A673 (cell line): ENCODE data around the gene APOA5. TPM values are rescaled to one million over a fixed set of nuclear protein-coding genes. Genes with fewer than 3 reads are reported as not detected.

Source experiments
- BruUV-seq: library from RNA; stranded (reverse); fragments of 400-500 nt; replicated peaks from 2 replicates; lab custom pipeline; 2021; lab: Mats Ljungman, UMichigan
- CTCF ChIA-PET: fragments of 300-600 bp; sonication (Branson Sonifier 250); formaldehyde crosslinking; loops from one replicate; lab custom pipeline; 2022; ENCODE audit warnings: antibody characterized with exemption; lab: Charles Lee
- POLR2A ChIA-PET: fragments of 300-600 bp; sonication (Branson Sonifier 250); formaldehyde crosslinking; loops from one replicate; lab custom pipeline; 2022; ENCODE audit warnings: antibody characterized with exemption; ENCODE audit not compliant: low non-redundant PET; lab: Charles Lee
- DNase-seq: peaks from one replicate; pipeline ENCODE4 v3.0.0-alpha.2; 2015; ENCODE audit warnings: low spot score
- H3K27ac ChIP-seq: fragments of 200-600 bp; sonication (generic); 2 replicates; pipeline ENCODE4 v1.5.1; 2016; ENCODE audit warnings: mixed run types, low read depth, mild to moderate bottlenecking, mixed read lengths, antibody characterized with exemption, low read length; ENCODE audit not compliant: poor library complexity, severe bottlenecking
- H3K27me3 ChIP-seq: fragments of 200-600 bp; sonication (generic); replicated peaks from 2 replicates; pipeline ENCODE4 v1.6.1; 2017; ENCODE audit warnings: mixed run types, low read depth, mild to moderate bottlenecking, mixed read lengths, antibody characterized with exemption, low read length; ENCODE audit not compliant: insufficient read depth, poor library complexity
- H3K36me3 ChIP-seq: fragments of 200-600 bp; sonication (generic); 2 replicates; pipeline ENCODE4 v1.6.1; 2016; ENCODE audit warnings: mixed run types, mild to moderate bottlenecking, mixed read lengths, antibody characterized with exemption, low read length; ENCODE audit not compliant: insufficient read depth, poor library complexity, severe bottlenecking
- H3K4me1 ChIP-seq: fragments of 200-600 bp; sonication (generic); 2 replicates; pipeline ENCODE4 v1.6.1; 2017; ENCODE audit warnings: mixed run types, mild to moderate bottlenecking, mixed read lengths, antibody characterized with exemption, low read length; ENCODE audit not compliant: insufficient read depth, poor library complexity, severe bottlenecking
- H3K4me3 ChIP-seq: fragments of 200-600 bp; sonication (generic); 2 replicates; pipeline ENCODE4 v1.5.1; 2016; ENCODE audit warnings: low read depth, mixed run types, mild to moderate bottlenecking, mixed read lengths, low read length; ENCODE audit not compliant: poor library complexity, severe bottlenecking
- H3K9me3 ChIP-seq: fragments of 200-600 bp; sonication (generic); 2 replicates; pipeline ENCODE4 v1.6.1; 2016; ENCODE audit warnings: mixed run types, low read depth, mild to moderate bottlenecking, mixed read lengths, antibody characterized with exemption, low read length; ENCODE audit not compliant: poor library complexity, severe bottlenecking
- EZH2 ChIP-seq: fragments of 200-600 bp; sonication (generic); IDR thresholded peaks from 2 replicates; pipeline ENCODE4 v1.6.1; 2017; ENCODE audit warnings: borderline replicate concordance, low read depth, mild to moderate bottlenecking, mixed read lengths, antibody characterized with exemption, low read length; ENCODE audit not compliant: poor library complexity, severe bottlenecking
- intact Hi-C: fragments of 100-400 bp; cut with micrococcal nuclease; formaldehyde crosslinking; loops from one replicate; pipeline ENCODE4 v1.10.0; 2022; ENCODE audit not compliant: unreplicated experiment
- total RNA-seq: library from RNA; stranded (reverse); gene quantifications from 2 replicates; pipeline ENCODE4 v1.2.3, GENCODE V29; 2021
- TF ChIP-seq, protein P1 (sequence below): fragments of 300-800, 200-600 bp; sonication (generic); conservative IDR thresholded peaks from 2 replicates; pipeline ENCODE4 v1.5.1; 2017; ENCODE audit warnings: low read depth, mild to moderate bottlenecking, antibody characterized with exemption, low read length, moderate library complexity, mixed read lengths

Gene APOA5
- total RNA-seq, 1 experiment from 2014 or later: not detected

DNA sequence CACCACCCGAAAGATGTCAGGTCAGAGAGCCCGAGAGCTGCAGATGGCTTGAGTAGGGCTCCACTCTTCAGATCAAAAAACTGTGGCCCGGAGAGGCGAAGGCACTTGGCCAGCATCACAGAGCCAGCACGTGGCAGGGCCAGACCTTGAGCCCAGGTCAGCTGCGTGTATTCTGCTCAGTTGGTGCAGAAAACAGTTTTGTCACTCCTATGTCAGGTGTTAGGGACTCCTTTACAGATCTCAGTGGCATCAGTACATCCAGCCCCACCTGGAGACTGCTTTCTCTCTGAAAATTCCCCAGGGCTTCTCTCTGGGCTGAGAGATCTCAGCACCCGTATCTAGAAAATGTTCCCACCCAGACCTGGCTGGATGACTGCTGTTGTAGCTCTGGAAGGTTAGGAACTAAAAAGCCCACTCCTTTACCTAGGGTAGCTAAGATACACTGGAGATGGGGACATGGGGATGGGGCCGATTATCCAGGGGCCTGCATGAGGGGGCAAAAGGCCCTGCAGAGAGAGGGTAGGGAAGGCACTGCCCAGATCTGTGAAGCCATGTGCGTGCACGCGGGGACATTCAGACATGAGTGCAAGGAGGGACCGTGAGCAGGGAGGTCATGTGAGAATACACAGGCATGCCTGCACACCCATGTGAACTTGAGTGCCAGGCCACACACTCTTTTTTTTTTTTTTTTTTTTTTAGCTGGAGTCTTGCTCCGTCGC lies 42.3 kb upstream of the APOA5 start:
- Histone ChIP-seq H3K4me3 (no peak overlapping the region), H3K9me3 (no peaks in the 10 kb centered on the region), H3K36me3 (no peaks in the 10 kb centered on the region), H3K27ac (no peak overlapping the region), H3K27me3 (no peaks in the 10 kb centered on the region), H3K4me1 (peaks cover 12% of the 10 kb centered on the region)
- ChIA-PET POLR2A (interaction anchor here (0.6 kb wide), 1 partner anchor 35 kb away, joined by 3 read pairs; no protein-coding TSS in a partner anchor), CTCF (interaction anchor here (0.6 kb wide), 1 partner anchor 9 kb away, joined by 4 read pairs; no protein-coding TSS in a partner anchor)
- BruUV-seq: no TSS peak
- DNase-seq: no peak
- intact Hi-C loops: no loop called here
- no peak for TF ChIP-seq EZH2
- TF ChIP-seq, protein P1, sequence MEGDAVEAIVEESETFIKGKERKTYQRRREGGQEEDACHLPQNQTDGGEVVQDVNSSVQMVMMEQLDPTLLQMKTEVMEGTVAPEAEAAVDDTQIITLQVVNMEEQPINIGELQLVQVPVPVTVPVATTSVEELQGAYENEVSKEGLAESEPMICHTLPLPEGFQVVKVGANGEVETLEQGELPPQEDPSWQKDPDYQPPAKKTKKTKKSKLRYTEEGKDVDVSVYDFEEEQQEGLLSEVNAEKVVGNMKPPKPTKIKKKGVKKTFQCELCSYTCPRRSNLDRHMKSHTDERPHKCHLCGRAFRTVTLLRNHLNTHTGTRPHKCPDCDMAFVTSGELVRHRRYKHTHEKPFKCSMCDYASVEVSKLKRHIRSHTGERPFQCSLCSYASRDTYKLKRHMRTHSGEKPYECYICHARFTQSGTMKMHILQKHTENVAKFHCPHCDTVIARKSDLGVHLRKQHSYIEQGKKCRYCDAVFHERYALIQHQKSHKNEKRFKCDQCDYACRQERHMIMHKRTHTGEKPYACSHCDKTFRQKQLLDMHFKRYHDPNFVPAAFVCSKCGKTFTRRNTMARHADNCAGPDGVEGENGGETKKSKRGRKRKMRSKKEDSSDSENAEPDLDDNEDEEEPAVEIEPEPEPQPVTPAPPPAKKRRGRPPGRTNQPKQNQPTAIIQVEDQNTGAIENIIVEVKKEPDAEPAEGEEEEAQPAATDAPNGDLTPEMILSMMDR: no peak

DNA sequence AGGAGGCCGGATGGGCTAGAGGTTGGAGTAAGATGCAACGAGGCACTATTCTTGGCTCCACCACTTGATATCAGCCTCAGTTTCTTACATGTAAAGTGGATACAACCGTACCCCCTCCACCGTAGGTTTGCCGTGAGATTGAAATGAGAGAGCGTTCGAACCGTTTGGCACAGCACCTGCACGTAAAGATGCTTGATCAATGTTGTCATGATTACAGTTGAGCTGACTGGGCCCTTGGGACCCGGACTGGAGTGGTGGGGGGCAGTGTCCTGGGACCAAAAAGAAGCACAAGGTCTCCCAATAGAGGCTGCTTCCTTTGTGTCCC lies 41.8 kb upstream of the APOA5 start:
- DNase-seq: no peak
- ChIA-PET POLR2A (no interaction called here), CTCF (no interaction called here)
- no peaks in the 10 kb centered on the region for H3K36me3 ChIP-seq
- TF ChIP-seq EZH2: no peak
- TF ChIP-seq, protein P1: no peak
- no peaks in the 10 kb centered on the region for H3K9me3 ChIP-seq
- intact Hi-C loops: no loop called here
- BruUV-seq: no TSS peak
- no peak overlapping the region for H3K27ac ChIP-seq
- H3K27me3 ChIP-seq: no peaks in the 10 kb centered on the region
- H3K4me1 ChIP-seq: peaks cover 12% of the 10 kb centered on the region
- H3K4me3 ChIP-seq: no peak overlapping the region

DNA sequence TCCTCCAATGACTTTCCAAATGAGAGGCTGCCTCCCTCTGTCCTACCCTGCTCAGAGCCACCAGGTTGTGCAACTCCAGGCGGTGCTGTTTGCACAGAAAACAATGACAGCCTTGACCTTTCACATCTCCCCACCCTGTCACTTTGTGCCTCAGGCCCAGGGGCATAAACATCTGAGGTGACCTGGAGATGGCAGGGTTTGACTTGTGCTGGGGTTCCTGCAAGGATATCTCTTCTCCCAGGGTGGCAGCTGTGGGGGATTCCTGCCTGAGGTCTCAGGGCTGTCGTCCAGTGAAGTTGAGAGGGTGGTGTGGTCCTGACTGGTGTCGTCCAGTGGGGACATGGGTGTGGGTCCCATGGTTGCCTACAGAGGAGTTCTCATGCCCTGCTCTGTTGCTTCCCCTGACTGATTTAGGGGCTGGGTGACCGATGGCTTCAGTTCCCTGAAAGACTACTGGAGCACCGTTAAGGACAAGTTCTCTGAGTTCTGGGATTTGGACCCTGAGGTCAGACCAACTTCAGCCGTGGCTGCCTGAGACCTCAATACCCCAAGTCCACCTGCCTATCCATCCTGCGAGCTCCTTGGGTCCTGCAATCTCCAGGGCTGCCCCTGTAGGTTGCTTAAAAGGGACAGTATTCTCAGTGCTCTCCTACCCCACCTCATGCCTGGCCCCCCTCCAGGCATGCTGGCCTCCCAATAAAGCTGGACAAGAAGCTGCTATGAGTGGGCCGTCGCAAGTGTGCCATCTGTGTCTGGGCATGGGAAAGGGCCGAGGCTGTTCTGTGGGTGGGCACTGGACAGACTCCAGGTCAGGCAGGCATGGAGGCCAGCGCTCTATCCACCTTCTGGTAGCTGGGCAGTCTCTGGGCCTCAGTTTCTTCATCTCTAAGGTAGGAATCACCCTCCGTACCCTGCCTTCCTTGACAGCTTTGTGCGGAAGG lies 40.9 kb upstream of the APOA5 start:
- BruUV-seq: no TSS peak
- Histone ChIP-seq H3K27me3 (no peaks in the 10 kb centered on the region), H3K4me3 (no peak overlapping the region), H3K4me1 (peaks cover 12% of the 10 kb centered on the region), H3K27ac (no peak overlapping the region), H3K9me3 (no peaks in the 10 kb centered on the region), H3K36me3 (no peaks in the 10 kb centered on the region)
- CTCF ChIA-PET: no interaction called here
- POLR2A ChIA-PET: no interaction called here
- TF ChIP-seq, protein P1: no peak
- TF ChIP-seq EZH2: no peak
- intact Hi-C loops: no loop called here
- no peak for DNase-seq
